UCSD-AML1 (cell line): ENCODE results near the gene BLID.

Source experiments
- DNase-seq: peaks from one replicate; lab custom pipeline; 2025; ENCODE audit not compliant: unreplicated experiment; lab: John Stamatoyannopoulos, UW

The BLID gene

DNA sequence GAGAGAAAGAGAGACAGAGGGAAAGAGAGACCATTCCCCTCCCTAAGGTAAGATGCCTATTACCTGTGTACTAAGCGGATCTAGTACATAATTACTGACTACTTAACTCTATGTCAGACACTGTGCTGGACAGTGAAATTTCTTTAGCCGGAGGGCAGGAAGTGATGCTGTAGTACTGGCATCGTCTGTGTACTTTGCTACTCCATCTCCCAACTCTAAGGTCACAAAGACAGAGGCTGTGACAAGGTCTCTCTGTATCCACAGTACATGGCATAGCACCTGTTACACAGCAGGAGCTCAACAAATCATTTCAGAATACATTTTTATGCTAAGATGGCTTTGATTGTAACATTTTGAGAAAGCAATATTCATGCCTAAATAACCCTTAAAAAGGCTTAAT, 9.0 kb downstream of the BLID start:
- DNase-seq, result no peak

DNA sequence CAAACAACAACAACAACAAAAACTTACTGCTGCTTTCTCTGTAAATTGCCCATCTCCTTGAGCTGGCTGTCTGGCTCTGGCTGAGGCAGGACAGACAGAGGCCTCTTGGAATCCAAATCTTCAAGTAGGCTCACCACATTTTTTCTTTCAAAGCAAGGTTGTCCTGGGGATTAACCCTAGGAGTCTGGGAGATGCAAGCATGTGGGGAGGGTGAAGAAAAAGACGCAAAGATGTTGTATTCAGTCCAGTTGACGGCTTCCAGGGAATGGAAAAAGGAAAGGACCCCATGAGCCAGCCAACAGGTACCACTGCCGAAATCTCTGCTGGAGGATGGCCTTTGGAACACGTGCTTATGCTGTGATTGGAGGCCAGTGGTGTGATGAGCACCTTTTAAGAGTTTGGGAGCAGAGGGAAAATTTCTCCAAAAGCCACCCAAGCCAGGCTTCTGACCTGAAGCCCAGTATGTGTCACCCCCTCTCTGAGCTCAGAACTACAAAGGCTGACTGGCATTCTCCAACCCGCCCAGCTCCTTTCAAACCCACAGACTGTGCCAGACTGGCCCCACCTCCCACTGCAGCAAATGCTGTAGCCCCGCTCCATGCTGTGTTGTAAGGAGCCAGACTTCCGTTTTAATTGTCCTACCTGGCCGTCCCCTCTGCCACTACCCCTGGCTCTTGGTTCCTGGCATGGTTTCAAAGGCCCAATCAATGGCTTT, 10.8 kb downstream of the BLID start:
- no peak for DNase-seq

GRCh38 chr11:122104341-122104740, 11.7 kb downstream of the BLID start:
- no peak for DNase-seq

DNA sequence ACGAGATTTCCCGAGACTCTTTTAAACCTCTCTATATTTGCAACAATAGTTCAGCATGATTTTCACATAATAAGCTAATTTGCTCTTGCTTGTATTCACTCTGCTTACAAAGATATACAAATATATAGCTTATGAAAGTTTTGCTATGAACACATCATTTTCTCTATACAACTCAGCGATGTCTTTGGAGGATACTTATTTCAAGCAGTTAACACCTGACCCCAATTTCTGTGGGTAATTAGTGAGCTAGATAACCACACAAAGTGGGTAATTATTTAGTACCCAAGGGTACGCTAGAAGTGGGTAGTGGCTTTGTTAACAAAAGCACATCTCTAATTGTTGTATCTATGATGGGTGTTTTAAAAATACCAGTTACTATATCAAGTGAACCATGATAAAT, 12.3 kb downstream of the BLID start:
- DNase-seq, result no peak

GRCh38 chr11:122103321-122103720, 12.7 kb downstream of the BLID start:
- no peak for DNase-seq

DNA sequence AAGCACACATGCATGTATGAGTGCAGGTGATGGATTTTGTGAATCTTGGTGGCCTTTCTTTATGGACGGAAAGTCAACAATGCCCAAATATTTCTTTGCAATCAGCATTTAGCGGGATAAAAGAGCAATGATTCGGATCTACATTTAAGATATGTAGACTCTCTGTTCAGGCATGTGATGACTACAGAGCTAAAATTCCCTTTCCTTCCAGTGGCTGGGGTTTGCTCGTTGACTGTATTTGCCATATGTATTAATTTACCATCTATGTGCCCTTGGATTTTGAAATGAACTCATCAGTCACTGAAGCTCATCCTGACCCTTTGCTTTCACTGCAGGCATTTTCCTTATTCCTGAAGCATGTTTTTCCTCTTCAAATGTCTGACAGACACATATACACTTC, 13.6 kb downstream of the BLID start:
- no peak for DNase-seq

DNA sequence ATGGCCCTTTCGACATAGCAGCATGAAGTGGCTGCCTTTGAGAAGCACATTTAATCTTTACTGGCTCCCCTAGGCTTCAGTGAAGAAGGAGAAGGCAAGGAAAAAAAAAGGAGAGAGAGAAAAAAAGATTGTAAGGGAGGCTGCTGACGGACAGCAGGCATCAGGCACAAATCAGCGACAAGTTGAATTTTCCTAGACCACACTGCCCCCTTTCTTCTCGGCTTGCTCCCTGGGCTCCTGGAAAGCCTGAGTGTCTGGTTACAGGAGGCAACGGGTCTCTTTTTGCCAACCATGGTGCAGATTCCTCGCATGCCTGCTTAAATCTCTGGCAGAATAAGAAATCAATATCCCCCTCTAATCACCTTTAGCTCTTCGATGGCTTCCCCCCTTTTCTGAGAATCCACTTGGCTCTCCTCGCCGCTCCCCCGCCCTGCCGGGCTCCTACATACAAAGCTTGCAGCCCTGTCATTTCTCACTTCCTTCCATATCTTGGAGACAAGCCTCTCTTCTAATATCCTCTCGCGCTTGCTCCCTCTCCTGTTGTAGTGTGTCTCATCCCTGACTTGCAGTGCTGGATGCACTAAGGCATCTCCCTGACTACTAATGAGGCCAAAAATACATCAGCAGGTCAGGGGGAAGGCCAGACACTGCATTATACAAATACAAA, 14.3 kb downstream of the BLID start:
- DNase-seq, result no peak

DNA sequence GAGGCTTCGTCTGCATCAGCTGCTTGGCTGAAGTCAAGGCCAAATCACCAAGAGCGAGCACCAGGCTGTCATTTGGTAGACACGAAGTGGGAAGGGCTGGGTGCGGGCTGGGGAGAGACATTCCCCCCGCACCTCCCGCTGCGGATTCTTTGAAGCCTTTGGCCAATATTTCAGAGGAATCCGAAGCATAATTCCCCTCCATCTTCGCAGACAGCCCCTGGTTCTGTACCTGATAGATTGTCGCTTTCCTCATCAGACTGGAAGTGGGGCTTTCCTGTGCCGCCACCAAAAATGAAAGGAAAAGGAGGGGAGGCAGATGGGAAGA, 15.3 kb downstream of the BLID start:
- no peak for DNase-seq

DNA sequence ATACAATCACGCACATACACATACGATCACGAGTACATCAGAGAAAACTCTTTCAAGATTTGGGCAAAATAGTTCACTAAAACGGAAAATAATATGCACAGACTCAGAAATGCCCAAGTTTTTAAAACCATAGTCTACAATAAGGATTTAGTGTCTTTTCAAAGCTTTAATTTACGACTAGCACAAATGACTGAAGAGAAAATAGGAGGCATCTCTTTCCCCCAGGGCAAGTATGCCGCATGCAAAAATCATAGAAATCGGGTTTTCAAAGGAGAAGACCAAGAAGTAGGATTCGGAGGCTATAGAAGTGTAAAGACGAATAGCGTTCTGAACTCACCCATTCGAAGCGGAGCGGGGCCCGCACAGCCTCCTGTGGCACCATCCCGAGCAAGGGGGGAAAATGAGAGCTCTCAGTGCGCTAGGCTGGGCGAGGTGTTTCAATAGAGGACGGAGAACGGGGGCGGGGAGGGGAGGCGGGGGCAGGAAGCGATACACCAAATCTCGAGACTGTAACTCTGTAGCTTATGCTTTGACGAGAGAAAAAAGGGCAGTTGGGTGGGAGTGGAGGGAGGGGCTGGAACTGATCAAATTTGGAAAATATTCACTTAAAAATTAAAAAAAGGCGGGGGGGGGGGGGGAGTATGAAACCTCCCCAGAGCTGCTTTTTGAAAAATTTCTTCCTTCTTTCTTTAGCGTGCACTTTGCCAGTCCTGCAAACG, 15.8 kb downstream of the BLID start:
- DNase-seq, result no peak

DNA sequence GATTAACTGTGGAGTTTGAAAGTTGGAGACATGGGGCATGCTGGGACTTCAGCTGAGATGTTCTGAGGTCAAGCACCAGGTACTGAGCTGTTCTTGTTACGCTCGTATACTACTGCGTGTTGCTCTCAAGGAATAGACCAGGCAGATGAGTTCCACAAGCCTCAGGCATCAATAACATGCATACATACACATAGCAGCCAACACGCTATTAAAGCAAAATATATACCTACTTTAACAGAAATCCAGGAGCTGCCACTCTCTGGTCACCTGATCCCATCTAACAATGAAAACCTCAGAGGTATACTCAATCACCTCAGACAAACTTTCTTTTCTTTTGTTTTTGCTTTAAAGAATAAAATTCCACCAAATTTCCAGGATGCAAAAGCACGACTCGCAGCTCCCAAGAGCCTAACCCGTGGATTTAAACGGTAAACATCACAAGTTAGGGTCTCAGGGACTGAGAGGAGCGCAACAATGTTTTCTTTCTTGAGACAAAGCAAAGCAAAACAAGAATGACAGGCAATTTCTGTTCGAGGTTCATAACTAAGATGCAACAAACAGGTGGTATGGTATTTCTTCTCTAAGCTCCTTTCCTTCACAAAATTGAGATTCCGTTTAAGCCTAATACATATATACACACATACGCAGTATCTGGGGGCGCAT, 16.5 kb downstream of the BLID start:
- DNase-seq, result no peak

- DNase-seq, result no peak
Observed at GRCh38 chr11:122098261-122098980, 17.6 kb downstream of the BLID start.

- DNase-seq, result no peak
Observed at GRCh38 chr11:122097419-122098001, 18.5 kb downstream of the BLID start.

GRCh38 chr11:122096272-122097112, 19.5 kb downstream of the BLID start:
- no peak for DNase-seq

DNA sequence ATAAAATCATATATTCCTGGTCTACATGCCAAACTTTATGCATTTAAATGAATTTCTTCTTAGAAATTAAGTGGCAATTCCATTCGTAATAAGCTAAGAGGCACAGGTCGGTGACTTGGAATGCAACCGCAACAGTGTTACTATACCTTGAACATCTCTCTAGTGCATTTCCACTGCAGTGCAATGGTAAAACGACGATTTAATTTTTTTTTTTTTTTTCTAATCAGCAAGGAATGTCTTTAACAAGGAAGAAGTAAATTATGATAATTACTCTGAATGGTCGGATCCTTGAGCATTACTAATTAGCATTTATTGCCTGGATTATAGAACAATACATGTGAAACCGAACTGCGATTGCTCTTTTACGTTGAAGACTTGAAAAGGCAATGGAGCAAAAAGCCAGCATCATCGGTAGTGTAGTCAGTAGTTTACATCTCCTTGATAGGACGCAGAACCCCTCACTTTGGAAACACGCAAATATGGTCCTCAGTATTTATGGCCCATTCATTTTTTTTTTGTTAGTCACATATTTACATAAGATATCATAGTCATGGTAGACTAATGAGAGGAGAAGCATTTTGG, 20.2 kb downstream of the BLID start:
- no peak for DNase-seq

DNA sequence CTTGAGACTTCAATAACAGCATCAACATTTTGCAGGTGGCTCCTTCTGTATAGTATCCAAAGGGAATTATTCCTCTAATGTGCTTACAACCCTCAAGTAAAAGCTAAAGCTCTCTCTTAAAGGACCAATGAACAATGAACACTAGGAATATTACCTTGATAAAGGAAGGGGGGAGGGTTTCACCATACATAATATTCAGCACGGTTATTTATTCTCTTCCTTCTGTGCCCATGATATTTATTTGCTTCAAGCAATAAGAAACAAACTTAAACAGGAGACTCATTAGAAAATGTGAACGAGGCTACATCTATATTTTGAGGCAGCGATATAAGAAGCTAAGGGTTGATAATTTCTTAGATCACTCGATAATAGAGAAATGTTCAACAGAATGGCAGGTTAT, 21.2 kb downstream of the BLID start:
- no peak for DNase-seq

DNA sequence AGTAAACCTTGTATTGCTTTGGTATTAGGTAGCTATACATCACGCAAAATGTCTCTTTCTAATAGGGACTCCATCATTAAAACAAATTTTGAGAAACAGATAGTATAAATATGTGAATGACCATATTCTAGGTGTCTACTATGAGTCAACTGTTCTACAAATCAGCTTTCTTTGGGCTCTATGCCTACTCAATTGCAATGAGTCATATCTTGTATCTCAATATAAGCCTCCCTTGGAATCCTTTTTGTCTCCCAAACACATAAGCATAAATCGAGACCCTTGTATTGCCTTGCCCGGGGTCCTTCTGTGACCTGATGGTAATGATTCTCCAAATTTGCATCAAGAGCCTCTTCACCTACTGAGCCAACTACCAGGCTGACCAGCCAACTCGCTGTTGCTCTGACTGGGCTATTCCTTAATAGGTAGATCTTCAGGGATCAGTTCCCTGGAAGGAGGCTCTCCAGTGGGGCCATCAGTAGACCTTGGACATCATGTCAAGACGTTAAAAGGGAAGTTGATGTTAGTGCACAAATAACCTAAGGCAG, 22.2 kb downstream of the BLID start:
- DNase-seq, result no peak

GRCh38 chr11:122091835-122092234, 24.2 kb downstream of the BLID start:
- DNase-seq, result no peak

DNA sequence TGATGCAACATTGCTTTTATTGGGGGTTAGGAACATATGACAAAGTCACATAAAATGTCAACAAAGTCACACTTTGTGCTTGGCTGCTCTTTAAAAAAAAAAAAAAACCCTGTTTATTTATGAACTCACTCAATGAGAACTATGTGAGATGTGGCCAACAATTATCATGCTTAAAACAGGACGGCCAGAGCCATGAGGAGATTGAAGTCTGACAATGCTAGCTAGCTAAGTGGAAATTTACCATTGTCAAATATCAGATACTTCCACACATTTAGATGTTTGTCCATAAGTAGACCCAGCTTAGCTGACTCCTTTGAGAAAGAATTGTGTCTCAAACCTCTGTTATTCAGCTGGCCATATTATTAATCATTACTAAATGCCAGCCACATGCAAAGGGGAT, 26.9 kb downstream of the BLID start:
- no peak for DNase-seq

GRCh38 chr11:122085712-122086111, 30.3 kb downstream of the BLID start:
- DNase-seq, result no peak
